GM19372 (cell line): ENCODE measurements around the gene CPVL.

ENCODE experiments used
- ATAC-seq: cut with Tn5 transposase; IDR thresholded peaks from one replicate; pipeline ENCODE4 v1.9.1; 2021; ENCODE audit warnings: mild to moderate bottlenecking, low read depth, moderate library complexity; ENCODE audit not compliant: unreplicated experiment

CPVL gene

DNA sequence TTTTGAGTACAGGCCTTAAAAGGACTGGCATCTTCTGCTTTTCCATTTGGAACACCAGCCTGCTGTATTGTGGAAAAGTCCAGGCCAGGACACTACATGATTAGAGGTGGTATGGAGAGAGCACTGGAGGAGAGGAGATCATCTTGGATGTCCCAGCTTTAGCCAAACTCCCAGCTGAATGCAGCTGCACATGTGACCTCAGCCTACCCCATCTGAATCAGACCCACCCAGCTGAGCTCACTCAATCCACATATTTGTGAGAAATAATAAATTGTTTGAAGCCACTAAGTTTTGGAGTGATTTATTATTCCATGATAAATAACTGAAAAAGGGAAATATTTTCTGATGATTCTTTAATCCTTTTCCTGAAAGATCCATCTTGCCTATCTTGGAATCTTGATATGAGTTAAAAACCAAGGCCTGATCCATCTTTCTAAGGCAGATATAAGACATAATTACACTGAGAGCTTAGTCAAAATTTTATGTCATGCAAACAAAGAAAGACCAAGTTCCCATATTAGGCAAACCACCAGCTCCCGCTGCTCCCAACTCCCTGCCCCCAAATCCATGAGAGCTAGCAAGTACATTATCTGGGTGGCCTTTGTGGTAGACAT is 133.1 kb downstream of the CPVL start:
- no peak for ATAC-seq

- ATAC-seq: no peak
Observed at GRCh38 chr7:29009947-29010346, 136.4 kb downstream of the CPVL start.

- ATAC-seq: no peak
Observed at GRCh38 chr7:29008590-29008989, 137.7 kb downstream of the CPVL start.

- ATAC-seq: no peak
Observed at GRCh38 chr7:29007127-29007526, 139.2 kb downstream of the CPVL start.

DNA sequence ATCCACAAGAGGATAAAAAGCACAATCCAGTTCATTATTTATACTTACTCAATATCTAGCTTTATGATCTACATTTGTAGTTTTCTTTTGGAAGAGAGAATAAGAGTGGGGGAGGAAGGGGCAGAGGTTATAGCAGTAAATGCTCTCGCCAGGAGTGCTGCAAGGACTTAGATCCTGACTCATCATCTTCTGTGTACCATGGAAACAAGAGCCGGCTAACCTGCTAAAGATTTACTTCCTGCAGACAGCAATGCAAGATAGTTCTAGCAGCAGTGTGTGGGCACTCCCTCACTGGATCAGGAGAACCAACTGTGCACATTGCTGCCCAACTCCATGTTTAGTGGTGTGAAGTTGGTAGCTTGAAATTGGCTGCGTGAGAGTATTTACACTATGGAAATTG is 140.5 kb downstream of the CPVL start:
- ATAC-seq: no peak

GRCh38 chr7:29005406-29005805 is 140.9 kb downstream of the CPVL start:
- no peak for ATAC-seq

GRCh38 chr7:29003703-29004102 is 142.6 kb downstream of the CPVL start:
- no peak for ATAC-seq

- ATAC-seq: no peak
Observed at GRCh38 chr7:29000717-29001076, 145.6 kb downstream of the CPVL start.

GRCh38 chr7:28999895-29000716 is 146.2 kb downstream of the CPVL start:
- no peak for ATAC-seq

- ATAC-seq: no peak
Observed at GRCh38 chr7:28999427-28999826, 146.9 kb downstream of the CPVL start.

- ATAC-seq: no peak
Observed at GRCh38 chr7:28998105-28998504, 148.2 kb downstream of the CPVL start.

DNA sequence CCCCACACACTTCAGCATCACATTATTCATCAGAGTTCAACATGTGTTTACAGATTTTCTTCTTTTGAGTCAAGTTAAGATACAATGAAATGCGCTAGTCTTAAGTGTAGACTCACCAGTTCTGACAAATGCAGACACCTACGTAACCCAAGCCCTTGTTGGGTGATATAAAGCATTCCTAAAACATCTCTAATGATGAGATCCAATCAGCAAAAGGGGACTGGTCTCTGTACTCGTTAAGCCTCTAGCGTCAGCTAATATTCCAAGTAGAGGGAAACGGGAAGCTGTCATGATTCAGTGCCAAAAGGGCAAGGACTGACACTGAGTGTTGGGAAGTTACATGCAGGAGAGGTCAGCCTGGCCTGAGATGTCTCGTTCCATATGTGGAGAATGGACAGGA is 149.5 kb downstream of the CPVL start:
- no peak for ATAC-seq

- no peak for ATAC-seq
Observed at GRCh38 chr7:28993371-28993770, 153.0 kb downstream of the CPVL start.

GRCh38 chr7:28992798-28993197 is 153.5 kb downstream of the CPVL start:
- ATAC-seq: no peak

GRCh38 chr7:28990200-28990960 is 156.0 kb downstream of the CPVL start:
- no peak for ATAC-seq

GRCh38 chr7:28989211-28989980 is 156.9 kb downstream of the CPVL start:
- ATAC-seq: no peak

DNA sequence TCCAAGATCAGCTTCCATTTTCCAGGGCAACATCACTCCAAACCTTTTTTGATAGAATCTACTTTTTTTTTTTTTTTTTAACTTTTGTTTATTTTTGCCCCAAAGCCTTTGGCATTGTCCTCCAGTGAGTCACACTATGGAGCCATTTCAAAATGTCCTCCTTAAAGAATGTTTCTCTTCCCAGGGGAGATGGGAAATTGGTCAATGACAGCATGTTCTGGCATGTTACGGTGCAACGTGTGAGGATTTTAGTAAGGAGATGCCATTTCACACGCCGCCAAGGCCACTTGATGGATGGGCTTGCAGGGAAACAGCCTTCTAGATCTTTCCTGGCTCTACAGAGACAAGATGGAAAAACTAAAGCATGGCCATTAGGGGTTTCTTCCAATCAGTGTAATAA is 157.5 kb downstream of the CPVL start:
- no peak for ATAC-seq

- ATAC-seq: no peak
Observed at GRCh38 chr7:28988091-28988490, 158.2 kb downstream of the CPVL start.

- no peak for ATAC-seq
Observed at GRCh38 chr7:28986765-28987110, 159.6 kb downstream of the CPVL start.

GRCh38 chr7:28986028-28986764 is 160.1 kb downstream of the CPVL start:
- ATAC-seq: no peak
